ENCODE measurements around the gene LRRC74B.

- TF ChIP-seq CTCF (conservative IDR thresholded peaks at IDR 0.05; ENCODE audit: low read depth, low read length) (no peak), EZH2phosphoT487 (IDR thresholded peaks at IDR 0.05; ENCODE audit: borderline replicate concordance, low read length) (no peak)
Measured at GRCh38 chr22:21045585-21046294, at the start of gene LRRC74B.

Data from PC-3 (cell line).